ENCODE measurements around the gene GALNT12.

Gene GALNT12

GRCh38 chr9:98781588-98782383 is 25.7 kb upstream of the GALNT12 start:
- DNase-seq (ENCODE audit: low read depth) = no peak

- no peak for DNase-seq (ENCODE audit: low read depth)
Observed at GRCh38 chr9:98783518-98784226, 23.8 kb upstream of the GALNT12 start.

GRCh38 chr9:98784831-98785806 is 22.4 kb upstream of the GALNT12 start:
- no peak for DNase-seq (ENCODE audit: low read depth)

- no peak for DNase-seq (ENCODE audit: low read depth)
Observed at GRCh38 chr9:98786750-98787510, 20.5 kb upstream of the GALNT12 start.

GRCh38 chr9:98787766-98788335 is 19.6 kb upstream of the GALNT12 start:
- DNase-seq (ENCODE audit: low read depth) = no peak

GRCh38 chr9:98789483-98790133 is 17.9 kb upstream of the GALNT12 start:
- DNase-seq (ENCODE audit: low read depth) = no peak

- DNase-seq (ENCODE audit: low read depth) = no peak
Observed at GRCh38 chr9:98790134-98790841, 17.2 kb upstream of the GALNT12 start.

GRCh38 chr9:98790842-98791607 is 16.4 kb upstream of the GALNT12 start:
- DNase-seq (ENCODE audit: low read depth) = peak; percentile 91

GRCh38 chr9:98791608-98792490 is 15.6 kb upstream of the GALNT12 start:
- no peak for DNase-seq (ENCODE audit: low read depth)

- DNase-seq (ENCODE audit: low read depth) = no peak
Observed at GRCh38 chr9:98793031-98793430, 14.4 kb upstream of the GALNT12 start.

GRCh38 chr9:98794802-98795201 is 12.7 kb upstream of the GALNT12 start:
- no peak for DNase-seq (ENCODE audit: low read depth)

GRCh38 chr9:98795295-98795955 is 12.0 kb upstream of the GALNT12 start:
- no peak for DNase-seq (ENCODE audit: low read depth)

GRCh38 chr9:98795970-98796363 is 11.5 kb upstream of the GALNT12 start:
- no peak for DNase-seq (ENCODE audit: low read depth)

GRCh38 chr9:98796364-98797101 is 10.9 kb upstream of the GALNT12 start, which contains the start of gene ANKS6:
Gene ANKS6 (minus strand): TSS chr9:98796555. CDS start chr9:98796491, 64 bp downstream.
- peak; percentile 33 for DNase-seq (ENCODE audit: low read depth)

GRCh38 chr9:98797491-98797890 is 10.0 kb upstream of the GALNT12 start:
- no peak for DNase-seq (ENCODE audit: low read depth)

- no peak for DNase-seq (ENCODE audit: low read depth)
Observed at GRCh38 chr9:98798254-98798653, 9.2 kb upstream of the GALNT12 start.

GRCh38 chr9:98801561-98801960 is 5.9 kb upstream of the GALNT12 start:
- no peak for DNase-seq (ENCODE audit: low read depth)

Measured in fibroblast of the conjunctiva (primary cell).